Suprapubic skin (tissue), 3 donors: Measurements from ENCODE around the gene PCAT7.

Source experiments
- EP300 ChIP-seq: sonication (generic); formaldehyde crosslinking; IDR thresholded peaks from one replicate; pipeline ENCODE4 v1.6.1; 2017; ENCODE audit warnings: antibody characterized with exemption
- TF ChIP-seq, protein P1 (sequence below), 2 donors: fragments of 200-600 bp in 1 of 2; fragments of 450-650 bp in 1 of 2; sonication (generic) in 1 of 2; IDR thresholded peaks; one replicate each; pipeline ENCODE4 v1.5.1; 2016 to 2019; ENCODE audit warnings: antibody characterized with exemption in 2 of 2, mild to moderate bottlenecking in 1 of 2, moderate library complexity in 1 of 2

DNA sequence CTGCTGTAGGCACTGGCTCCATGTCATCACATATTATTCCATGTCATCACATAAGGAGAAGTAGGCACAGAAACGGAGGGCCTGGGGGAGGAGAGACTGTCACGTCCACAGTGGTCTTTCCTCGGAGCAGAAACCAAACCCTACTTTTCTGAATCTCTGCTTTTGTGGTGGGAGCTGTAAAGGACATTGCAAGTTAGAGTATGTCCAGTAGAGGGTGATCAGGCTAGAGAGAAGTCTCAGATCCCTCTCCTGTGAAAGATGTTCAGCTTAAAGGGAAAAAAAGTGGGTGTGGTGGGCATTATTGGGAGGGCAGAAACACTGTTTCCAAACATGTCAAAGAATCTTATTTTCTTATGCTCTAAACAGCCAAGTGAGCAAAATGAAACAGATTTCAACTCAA is 58.1 kb downstream of the PCAT7 start:
- TF ChIP-seq, protein P1, sequence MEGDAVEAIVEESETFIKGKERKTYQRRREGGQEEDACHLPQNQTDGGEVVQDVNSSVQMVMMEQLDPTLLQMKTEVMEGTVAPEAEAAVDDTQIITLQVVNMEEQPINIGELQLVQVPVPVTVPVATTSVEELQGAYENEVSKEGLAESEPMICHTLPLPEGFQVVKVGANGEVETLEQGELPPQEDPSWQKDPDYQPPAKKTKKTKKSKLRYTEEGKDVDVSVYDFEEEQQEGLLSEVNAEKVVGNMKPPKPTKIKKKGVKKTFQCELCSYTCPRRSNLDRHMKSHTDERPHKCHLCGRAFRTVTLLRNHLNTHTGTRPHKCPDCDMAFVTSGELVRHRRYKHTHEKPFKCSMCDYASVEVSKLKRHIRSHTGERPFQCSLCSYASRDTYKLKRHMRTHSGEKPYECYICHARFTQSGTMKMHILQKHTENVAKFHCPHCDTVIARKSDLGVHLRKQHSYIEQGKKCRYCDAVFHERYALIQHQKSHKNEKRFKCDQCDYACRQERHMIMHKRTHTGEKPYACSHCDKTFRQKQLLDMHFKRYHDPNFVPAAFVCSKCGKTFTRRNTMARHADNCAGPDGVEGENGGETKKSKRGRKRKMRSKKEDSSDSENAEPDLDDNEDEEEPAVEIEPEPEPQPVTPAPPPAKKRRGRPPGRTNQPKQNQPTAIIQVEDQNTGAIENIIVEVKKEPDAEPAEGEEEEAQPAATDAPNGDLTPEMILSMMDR (IDR thresholded peaks at IDR 0.05), result no peak
- no peak for TF ChIP-seq EP300
